ENCODE data around the gene RARG.
"Not testable (repeated sequence)": the region's sequence is repeated elsewhere in the genome, so short reads cannot be mapped to it uniquely, and the experiment has no call there.

RARG gene

DNA sequence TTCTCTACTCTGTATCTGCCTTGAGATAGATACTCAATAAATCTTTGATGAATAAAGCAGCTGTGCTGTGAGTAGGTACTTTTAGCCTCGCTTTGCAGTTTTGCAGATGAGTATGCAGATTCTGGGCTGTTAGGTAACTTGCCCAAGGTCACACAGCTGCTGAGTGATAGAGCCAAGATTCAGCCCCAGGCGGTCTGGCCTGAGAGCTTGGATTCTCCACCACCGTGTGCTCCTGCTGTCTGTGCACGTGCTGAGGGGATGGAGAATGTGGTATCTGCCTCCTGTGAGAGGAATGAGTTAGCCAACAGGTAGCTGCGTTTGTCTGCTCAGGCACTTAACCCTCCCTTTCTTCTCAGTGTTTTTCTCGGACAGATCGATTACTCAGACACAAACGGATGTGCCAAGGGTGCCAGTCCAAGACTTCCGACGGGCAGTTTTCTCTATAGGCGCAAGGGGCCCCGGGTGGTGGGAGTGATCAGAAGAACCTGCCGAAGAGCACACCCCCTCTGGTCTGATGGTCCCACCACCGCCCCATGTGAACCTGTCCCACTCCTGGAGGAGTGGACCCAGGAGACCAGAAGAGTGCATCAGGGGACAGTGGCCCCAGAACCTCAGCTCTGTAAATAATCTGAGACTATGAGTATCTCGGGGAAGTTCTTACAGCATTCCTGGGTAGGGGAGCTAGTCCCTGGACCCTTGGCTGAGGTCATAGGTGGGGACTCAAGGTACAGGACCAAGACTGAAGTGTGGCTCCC is 44.7 kb downstream of the RARG start:
- DNase-seq, result no peak

DNA sequence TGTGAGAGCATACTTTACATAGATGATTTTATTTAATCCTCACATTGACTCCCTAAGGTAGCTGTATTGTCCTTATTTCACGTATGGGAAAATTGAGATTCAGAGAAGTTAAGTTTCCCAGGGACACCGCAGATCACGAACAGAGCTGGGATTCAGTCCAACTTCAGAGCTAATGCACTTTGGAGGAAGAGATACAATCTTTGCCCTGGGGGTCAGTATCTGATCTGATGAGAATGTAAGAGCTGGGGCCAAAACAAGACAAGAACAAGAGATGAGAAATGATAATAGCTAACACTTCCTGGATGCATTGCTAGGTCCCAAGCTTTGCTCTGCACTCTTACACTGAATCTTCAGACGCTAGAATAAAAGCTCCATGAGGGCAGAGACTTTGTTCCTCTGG is 45.3 kb downstream of the RARG start:
- no peak for DNase-seq

DNA sequence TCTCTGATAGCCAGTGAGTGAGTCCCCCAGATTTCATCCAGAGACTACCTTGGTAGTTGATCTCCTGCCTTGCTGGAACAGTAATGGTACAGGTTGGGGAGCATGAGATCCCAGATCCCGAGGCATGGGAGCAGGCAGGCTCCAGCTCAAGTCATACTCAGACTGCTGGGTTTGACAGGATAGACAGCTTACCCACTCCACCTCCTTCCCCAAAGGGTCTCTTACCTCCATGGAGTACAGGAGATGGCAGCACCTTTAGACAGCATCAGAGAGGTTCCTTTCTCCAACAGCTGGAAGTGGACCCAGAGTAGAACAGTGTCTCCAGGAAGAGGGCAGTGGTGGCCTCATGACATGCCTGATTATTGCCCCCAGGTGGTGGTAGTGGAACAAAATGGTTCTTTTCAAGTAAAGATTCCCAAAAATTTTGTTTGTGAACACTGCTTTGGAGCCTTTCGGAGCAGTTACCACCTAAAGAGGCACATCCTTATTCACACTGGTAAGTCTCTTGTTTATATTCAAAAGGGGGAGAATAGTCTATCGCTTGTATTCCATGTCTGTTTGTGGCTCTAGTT is 46.3 kb downstream of the RARG start:
- no peak for DNase-seq

DNA sequence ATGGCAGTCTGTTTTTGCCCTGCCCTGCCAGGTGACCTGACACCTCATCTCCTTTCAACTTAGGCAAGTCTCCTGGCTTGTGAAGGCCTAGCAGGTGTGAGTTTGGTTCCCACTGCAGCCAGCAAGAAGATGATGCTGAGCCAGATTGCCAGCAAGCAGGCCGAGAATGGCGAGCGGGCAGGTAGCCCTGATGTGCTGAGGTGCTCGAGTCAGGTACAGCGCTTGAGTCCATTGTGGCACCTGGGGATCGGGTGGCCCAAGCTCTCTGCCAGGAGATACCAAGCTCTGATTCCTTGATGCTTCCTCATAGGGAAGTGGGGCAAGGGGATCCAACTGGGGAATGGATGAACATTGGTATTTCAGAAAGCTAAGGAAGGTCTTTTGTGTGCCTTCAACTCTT is 47.2 kb downstream of the RARG start:
- DNase-seq, result no peak

DNA sequence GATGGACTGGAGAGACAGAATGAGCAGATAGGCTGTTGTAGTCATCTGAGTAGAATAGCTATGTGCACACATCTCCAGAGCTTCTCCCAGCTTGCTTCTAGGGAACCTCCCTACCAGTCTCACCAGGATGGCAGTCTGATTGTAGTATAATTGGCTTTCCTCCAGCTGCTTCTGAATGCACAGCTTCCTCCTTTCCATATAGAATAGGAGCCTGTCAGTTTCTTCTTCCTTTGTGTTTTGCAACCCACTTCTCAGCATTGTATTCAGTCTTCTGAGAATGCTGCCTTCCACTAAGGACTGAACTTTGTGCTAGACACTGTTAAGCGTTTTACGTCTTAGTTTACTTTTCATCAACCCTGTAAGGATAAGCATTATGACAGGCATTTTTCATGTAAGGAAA is 49.1 kb downstream of the RARG start:
- DNase-seq, result no peak

DNA sequence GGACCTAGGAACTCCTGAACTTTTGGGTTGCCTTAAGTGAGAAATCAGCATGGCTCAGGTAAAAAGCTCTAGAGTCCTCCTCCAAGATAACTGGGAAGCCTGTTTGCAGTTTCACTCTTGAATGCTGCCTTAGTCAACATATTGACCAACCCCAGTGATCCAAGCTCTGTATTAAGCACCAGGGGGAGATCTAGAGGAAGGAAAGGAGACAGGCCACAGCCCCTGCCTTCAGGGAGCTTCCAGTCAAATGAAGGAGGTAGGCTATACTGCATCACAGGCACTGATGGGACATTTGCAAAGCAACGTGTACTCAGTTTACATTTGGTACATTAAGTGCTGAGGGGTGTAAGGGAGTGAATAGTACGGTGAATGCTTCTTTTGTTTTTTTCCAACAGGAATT is 50.1 kb downstream of the RARG start:
- DNase-seq, result no peak

DNA sequence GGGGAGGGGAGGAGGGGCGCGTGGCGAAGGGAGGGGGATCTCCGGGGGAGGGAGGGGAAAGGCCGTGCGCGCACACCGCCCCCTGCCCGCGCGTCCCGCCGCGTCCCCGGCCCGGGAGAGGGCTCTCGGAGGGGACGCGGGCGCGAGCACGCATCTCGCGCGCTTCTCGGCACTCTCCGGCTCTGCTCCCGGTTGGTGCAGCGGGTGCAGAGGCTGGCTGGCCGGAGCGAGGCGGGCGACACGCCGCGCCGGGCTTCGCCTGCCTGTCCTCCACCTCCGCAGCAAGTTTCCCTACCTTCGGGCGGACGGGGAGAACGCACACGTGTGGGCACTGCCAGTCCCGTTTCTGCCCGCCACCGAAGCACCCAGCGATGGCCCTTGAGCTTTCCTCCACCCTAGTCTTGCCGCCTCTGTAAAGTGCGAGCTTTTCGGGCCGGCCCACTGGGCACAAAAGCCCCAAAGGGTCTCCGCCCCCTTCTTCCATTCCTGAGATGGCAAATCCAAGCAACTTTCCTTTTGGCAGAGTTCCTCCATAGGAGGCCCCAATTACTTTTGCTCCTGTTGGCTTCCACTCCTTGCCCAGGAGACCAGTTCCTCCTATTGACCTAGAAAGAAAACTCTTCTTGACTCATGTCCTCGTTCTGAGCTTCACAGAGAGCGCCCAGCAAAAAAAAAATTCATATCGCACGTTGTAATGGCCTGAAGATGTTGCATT is 50.9 kb downstream of the RARG start:
- peak; percentile 87 to 90 for DNase-seq

DNA sequence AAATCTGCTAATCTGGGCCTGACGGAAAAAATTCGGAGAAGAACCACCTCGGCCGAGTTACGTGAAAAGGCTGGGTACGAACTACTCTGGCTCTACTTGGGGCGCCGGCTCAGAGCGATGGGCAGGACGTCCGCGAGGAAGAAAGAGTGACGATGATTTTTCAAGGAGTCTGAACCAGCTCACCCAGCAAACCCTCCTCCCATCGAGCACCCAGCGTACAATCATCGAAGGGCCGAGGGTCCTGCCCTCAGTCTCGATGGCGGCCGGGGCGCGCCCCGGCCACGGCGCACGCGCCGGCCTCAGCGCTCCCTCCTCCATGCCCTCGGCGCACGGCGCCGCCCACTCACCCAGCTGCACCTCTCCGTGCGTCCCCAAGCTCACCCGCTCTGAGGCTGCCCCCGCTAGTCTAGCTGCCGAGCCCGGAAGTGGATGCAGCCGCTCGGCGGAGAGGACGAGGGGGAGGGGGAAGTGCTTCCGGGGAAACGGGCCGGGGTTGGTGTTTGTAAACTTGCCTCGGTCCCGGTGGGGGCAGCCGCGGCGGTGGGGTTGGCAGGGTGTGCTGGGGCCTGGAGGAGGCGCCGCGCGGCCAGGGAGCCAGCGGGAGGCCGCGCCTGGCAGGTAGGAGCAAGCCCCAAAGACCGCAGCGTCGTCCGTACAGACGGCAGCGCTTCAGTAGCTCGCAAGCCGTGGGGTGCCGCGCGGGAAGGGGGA is 51.6 kb downstream of the RARG start, which contains the start of the genes CSAD and ZNF740:
CSAD (minus strand) TSS at position 706 of the 711 bp plus-strand sequence. CDS start 7,455 bp downstream, outside the sequence.
ZNF740 (plus strand) TSS at position 503 of the 711 bp plus-strand sequence. CDS start 1,262 bp downstream, outside the sequence.
- DNase-seq, result peak; percentile 96 to 97

DNA sequence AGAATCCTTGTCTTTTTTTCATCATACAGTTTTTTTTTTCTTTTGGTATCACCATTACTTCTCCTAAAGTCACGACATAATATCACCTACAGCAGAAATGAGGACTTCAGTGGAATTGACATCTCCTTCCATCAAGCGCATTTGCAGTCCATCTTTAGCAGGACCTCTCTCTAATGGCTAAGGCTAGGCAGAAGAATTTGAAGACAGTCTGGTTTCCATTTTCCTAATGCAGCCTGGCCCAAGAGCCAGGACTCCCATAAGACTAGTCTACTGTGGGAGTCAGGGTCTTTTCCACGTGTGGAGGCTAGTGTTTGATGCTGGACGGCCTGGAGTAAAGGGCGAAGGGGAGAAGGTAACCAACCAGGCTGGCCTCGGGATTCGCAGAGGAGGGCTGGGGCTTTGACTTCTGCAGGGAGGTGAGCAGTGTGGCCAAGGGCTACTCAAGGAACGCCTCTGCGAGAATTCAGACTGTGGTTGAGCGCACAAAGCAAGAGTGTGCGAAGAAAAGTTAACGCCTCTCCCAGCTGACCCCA is 52.3 kb downstream of the RARG start:
- DNase-seq, result peak in 1 of 2 experiments; percentile 26

DNA sequence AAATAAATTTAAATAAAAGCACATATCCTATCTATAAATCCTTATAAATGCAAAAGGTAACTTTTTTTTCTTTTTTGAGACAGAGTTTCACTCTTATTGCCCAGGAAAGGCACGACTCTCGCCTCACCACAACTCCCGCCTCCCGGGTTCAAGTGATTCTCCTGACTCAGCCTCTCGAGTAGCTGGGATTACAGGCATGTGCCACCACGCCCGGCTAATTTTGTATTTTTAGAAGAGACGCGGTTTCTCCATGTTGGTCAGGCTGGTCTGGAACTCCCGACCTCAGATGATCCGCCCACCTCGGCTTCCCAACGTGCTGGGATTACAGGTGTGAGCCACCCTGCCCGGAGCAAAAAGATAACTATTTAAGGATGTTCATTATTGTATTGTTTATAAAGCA is 53.2 kb downstream of the RARG start:
- not testable (repeated sequence) for DNase-seq

DNA sequence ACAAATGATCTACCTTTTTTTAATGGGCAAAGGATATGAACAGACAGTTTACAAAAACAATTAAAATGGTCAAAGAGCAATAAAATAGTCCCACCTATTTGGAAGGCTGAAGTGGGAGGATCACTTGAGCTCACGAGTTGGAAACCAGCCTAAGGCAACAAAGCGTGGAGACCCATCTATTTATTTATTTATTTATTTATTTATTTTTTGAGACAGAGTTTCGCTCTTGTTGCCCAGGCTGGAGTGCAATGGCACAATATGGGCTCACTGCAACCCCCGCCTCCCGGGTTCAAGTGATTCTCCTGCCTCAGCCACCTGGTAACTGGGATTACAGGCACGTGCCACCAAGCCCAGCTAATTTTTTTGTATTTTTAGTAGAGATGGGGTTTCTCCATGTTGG is 54.6 kb downstream of the RARG start:
- not testable (repeated sequence) for DNase-seq

DNA sequence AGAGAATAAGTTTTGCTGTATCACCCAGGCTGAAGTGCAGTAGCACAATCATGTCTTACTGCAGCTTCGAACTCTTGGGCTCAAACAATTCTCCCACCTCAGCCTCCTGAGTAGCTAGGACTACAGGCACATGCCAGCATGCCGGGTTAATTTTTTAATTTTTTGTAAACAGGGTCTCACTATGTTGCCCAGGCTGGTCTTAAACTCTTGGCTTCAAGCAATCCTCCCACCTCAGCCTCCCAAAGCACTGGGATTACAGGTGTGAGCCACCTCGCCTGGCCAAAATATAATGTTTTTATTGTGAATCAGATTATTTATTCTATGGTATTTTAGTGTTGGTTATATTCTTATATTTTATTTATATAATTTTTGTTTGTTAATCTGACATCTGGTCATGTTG is 55.3 kb downstream of the RARG start:
- no peak for DNase-seq

DNA sequence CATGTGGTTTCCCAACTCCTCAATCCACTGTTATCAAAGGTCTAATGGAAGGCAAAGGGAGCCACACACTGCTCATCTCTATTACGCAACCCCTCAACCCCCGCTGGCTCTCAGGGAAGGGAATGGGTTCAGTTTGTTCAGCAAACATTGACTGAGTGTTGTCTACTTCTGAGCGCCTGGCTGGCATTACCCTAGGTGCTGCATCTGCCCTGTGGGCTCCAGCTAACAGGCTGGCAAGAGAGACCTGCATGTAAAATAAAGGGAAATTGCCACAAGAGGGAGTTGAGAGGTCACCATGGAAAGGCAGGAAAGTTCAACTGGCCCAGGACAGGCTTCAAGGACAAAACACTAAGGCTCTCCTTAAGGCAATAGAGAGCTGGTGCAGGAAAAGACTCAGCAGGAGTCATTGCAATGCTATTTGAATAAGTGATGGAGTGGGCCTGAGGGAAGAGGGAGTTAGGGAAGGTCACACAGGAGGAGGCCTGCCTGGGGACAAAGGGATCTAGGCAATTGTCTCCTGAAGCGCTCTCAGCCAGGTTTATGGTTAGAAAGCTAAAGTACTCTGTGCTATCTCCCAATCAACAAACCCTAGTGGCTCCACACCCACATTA is 57.0 kb downstream of the RARG start:
- DNase-seq, result peak in 1 of 2 experiments; percentile 38

DNA sequence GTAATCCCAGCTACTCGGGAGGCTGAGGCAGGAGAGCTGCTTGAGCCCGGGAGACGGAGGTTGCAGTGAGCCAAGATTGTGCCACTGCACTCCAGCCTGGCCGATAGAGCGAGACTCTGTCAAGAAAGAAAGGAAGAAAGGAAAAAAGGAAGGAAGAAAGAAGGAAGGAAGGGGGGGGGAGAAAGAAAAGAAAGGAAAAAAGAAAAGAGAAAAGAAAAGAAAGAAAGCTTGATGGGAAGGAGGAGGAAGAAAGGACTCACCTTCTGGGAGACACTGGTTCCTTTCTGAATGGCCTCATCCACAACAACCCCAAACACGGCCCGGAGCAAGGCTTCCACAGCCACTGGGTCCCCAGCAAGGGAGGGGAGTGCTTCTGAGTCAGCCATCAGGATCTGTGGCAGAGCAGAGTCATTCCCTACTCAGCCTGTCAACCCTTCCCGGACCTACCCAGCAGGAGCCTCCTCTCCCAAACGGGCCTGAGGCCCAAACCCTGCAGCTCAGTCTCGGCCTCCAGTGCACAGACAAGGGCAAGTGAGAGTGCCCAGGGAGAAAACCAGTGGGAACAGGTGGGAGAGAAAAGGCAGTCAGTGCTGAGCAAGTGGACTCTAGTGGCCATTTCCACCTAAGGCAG is 58.8 kb downstream of the RARG start:
- DNase-seq, result no peak

DNA sequence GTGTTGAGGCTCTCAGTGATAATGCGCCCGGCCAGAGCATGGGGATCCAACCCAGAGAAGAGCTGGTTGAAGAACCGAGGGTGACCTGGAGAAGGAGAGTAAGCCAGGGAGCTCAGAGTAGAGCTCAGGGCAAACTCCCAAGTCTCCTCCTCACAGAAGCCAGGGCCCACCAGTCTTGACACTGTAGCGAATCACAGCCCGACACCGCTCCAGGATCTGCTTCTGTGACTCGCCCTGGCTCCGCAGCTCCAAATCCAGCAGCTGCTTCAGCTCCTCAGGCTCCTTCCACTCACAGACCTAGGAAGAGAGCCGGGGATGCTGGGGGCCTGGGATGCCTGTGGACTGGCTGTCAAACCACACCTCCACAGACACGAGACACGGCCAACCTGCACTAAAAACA is 59.7 kb downstream of the RARG start:
- no peak for DNase-seq

DNA sequence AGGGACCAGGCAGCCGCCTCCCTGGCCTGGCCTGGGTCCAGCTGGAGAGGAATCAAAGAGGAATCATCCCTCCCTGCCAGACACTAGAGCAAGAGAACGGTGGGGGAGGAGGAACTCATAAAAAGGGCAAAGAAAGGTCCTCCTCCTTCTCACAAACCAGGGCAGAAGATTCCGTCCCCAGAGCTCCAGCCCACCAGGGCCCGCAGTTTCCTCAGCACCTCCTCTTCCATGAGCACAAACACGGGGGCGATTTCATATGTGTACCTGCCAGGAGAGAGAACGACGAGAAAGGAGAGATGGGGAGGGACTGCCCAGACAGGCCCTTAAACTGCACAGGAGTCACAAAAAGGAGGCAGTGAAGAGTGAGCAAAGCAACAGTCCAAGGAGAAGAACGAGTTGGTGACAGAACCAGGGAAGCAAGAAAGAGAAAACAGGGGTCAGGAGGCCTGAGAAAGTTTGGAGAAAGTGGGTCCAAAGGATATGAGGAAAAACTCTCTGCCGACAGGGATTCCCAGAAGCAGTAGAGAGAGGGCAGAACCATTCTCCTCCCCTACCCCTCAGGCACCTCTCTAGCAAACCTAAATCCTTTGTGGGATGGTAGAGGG is 60.2 kb downstream of the RARG start:
- no peak for DNase-seq

DNA sequence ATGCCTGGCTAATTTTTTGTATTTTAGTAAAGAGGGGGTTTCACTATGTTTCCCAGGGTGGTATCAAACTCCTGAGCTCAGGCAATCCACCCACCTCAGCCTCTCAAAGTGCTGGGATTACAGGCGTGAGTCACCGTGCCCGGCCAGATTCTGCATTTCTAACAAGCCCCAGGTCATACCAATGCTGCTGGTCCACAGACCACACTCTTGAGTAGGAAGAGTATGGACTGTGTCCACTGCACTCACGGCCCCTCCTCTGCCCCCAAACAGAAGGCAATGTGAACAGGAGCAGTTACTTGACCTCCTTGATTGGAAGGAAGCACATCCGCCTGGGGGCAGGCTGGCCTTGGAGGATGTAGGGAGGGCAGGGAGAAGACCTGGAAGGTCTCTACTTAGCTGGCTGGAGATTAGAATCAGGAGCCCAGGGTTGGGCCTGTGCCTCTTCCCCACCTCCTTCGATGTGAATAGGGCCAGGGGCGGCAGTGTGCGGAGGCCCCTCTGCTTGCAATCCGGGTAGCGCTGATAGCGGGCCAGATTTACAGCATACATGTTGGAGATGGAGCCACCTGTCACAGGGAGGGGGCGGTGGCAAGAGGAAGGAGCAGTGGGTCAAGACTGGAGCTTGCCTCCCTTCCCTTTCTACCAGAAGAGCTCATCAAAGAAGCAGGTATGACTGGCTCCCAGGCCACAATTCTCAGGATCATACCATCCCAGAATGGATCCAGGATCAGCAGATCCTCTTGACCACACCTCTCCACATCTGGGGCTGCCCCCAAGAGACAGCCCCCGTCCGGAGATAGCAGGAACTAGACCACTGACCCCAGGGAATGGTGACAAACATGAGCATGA is 60.9 kb downstream of the RARG start:
- DNase-seq, result no peak

DNA sequence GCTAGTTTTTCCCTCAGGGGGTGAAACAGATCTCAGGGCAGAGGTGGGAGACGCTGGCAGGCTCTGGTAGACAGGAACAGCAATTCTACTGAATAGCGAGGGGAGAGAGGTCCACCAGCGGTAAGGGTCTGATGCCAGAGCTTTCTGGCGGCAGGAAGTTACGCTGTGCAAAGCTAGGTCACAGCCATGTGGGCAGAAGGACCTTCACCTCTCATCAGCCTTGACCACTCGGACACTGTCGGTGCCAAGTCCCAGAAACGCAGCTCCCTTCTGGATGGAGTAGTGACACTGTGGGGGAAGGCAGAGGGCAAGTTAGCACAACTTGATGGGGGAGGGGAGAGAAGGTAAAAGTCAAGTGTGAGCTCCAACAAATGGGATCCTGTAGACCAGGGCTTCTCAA is 61.8 kb downstream of the RARG start:
- no peak for DNase-seq

DNA sequence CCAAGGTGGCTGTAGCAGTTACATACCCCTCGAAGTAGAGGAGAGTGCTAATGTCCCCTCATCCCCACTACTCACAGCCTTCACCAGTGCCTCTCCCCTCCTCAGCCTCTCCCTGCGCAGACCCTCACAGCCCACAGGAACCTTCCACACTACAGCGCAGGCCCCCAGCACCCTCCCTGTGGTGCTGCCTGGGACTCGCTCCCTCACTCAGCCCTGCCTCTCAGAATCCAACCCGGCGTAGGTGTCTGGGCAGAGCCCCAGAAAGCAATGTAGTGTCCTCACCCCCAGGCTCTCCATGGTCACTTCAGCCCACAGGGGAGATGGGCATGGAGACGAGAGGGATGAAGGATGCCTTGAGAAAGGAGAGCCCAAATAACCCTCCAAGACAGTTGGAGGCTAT is 62.4 kb downstream of the RARG start:
- DNase-seq, result no peak

DNA sequence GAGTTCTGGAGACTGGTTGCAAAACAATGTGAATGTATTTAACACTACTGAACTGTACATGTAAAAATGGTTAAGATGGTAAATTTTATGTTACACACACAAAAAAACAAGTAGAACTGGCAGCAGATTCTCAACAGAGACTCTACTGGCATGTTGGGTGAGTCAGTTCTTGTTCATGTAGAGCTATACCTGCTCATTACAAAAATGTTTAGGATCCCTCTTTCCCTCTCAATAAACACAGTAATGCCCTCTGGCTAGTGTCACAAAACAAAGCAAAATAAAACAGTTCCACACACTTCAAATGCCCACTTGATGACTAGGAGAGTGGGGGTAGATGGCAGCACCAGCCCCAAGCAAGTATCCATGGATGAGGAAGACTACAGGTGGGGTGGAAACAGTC is 65.2 kb downstream of the RARG start:
- no peak for DNase-seq

DNA sequence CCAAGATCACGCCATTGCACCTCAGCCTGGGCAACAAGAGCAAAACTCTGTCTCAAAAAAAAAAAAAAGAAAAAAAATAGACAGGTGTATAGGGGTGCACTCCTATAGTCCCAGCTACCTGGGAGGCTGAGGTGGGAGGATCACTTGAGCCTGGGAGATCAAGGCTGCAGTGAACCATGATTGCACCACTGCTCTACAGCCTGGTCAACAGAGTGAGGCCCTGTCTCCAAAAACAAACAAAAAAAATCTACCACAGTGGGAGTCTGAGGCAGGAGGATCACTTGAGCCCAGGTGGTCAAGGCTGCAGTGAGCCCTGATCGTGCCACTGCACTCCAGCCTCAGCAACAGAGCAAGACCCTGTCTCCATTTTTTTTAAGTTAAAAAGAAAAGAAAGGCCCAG is 69.0 kb downstream of the RARG start:
- DNase-seq, result not testable (repeated sequence)
